GM19025 (cell line): ENCODE measurements around the gene PDS5A.
"Not testable (repeated sequence)": the region's sequence is repeated elsewhere in the genome, so short reads cannot be mapped to it uniquely, and the experiment has no call there.

Source experiments
- ATAC-seq: cut with Tn5 transposase; IDR thresholded peaks from one replicate; pipeline ENCODE4 v1.9.1; 2021; ENCODE audit warnings: mild to moderate bottlenecking, low read depth, moderate library complexity; ENCODE audit not compliant: unreplicated experiment

PDS5A gene

GRCh38 chr4:39905656-39906055, 72.1 kb downstream of the PDS5A start:
- ATAC-seq: no peak

- ATAC-seq: not testable (repeated sequence)
Measured at GRCh38 chr4:39905019-39905418, 72.7 kb downstream of the PDS5A start.

- no peak for ATAC-seq
Measured at GRCh38 chr4:39900966-39901365, 76.7 kb downstream of the PDS5A start.

GRCh38 chr4:39899291-39899690, 78.4 kb downstream of the PDS5A start:
- no peak for ATAC-seq

GRCh38 chr4:39898015-39898414, 79.7 kb downstream of the PDS5A start:
- no peak for ATAC-seq

GRCh38 chr4:39893693-39894072, 84.0 kb downstream of the PDS5A start:
- no peak for ATAC-seq

GRCh38 chr4:39892988-39893692, 84.6 kb downstream of the PDS5A start:
- no peak for ATAC-seq

- no peak for ATAC-seq
Measured at GRCh38 chr4:39889226-39889625, 88.5 kb downstream of the PDS5A start.

GRCh38 chr4:39888541-39888940, 89.2 kb downstream of the PDS5A start:
- no peak for ATAC-seq

GRCh38 chr4:39883646-39884045, 94.1 kb downstream of the PDS5A start:
- ATAC-seq: no peak

GRCh38 chr4:39881789-39882188, 95.9 kb downstream of the PDS5A start:
- ATAC-seq: no peak

GRCh38 chr4:39877971-39878370, 99.7 kb downstream of the PDS5A start:
- ATAC-seq: no peak

GRCh38 chr4:39873823-39874222, 103.9 kb downstream of the PDS5A start:
- no peak for ATAC-seq

GRCh38 chr4:39865280-39865679, 112.4 kb downstream of the PDS5A start:
- ATAC-seq: no peak

- no peak for ATAC-seq
Measured at GRCh38 chr4:39864391-39864790, 113.3 kb downstream of the PDS5A start.

GRCh38 chr4:39860804-39861203, 116.9 kb downstream of the PDS5A start:
- ATAC-seq: no peak

GRCh38 chr4:39855909-39856512, 121.7 kb downstream of the PDS5A start:
- no peak for ATAC-seq

- ATAC-seq: no peak
Measured at GRCh38 chr4:39852636-39853035, 125.1 kb downstream of the PDS5A start.

- ATAC-seq: no peak
Measured at GRCh38 chr4:39850727-39851126, 127.0 kb downstream of the PDS5A start.

GRCh38 chr4:39846705-39847104, 131.0 kb downstream of the PDS5A start:
- ATAC-seq: no peak

GRCh38 chr4:39846120-39846519, 131.6 kb downstream of the PDS5A start:
- ATAC-seq: no peak

- no peak for ATAC-seq
Measured at GRCh38 chr4:39841894-39842293, 135.8 kb downstream of the PDS5A start.
